HG03342 (cell line): ENCODE data around the gene NOL4.

Experiments used
- ATAC-seq: cut with Tn5 transposase; IDR thresholded peaks from one replicate; pipeline ENCODE4 v1.9.1; 2021; ENCODE audit warnings: mild to moderate bottlenecking, moderate library complexity; ENCODE audit not compliant: unreplicated experiment

NOL4 gene

DNA sequence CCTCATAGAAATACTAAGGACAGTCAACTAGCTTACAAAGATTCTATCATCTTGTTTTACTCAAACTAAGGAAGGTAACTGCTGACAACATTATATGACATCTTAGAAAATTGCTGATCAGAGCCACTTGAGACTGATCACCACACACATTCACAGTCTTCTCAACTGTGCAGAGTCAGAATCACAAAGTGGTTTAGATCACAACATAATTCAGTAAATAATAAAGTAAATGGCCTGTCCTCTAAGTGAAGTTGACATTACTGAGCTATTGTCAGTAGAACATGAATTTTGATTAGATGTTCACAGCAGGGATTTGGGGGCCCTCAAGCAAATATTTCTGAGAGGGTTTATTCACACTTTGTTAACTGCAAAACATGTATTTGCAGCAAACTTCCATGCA, 28.5 kb downstream of the NOL4 start:
- no peak for ATAC-seq

DNA sequence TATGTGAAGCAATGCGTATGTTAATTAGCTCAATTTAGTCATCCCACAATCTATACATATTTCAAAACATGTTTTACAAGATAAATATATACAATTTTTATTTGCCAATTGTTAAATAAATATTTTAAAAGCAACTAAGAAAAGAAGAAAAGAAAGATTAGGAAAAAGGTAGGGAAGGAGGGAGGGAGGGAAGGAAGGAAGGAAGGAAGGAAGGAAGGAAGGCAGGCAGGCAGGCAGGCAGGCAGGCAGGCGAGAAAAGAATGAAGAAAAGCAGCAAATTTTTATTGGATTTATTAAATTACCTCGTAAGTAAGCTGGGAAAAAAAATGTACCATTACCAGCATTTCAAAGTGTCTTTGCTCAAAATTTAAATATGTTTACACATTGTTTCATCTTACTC, 30.5 kb downstream of the NOL4 start:
- ATAC-seq, result no peak

DNA sequence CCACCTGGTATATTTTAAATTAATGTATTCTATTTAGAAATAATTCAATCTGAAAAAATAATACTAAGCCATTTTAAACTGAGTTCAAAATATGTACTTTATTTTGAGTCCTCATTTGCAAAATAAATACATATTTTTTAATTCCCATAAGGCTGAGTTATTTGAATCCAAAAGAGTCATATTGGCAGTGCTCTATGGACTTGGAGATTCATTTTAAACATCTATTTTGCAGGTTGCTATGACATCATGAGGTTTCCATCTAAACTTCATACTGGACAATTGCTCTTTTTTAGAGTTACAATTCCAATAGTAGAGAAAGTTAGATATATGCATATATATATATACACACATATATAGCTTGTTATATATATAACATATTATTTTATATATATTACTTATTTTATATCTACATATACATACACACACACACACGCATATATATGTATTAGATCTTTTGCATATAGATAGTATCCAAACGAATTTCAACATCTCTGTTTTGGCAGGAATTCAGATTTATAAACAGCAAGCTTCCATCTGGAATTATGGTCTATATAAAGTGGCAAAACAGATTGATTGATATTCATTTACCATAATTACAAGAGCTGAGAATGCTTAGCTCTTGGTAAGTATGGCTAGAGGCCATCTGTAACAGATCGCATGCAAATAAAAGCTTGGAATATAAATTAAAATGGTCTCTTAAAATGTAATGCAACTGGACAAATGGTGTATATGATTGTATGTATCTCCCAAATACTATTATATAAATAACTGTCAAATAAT, 34.9 kb downstream of the NOL4 start:
- no peak for ATAC-seq
